Raji (cell line): ENCODE measurements around the gene GGT5.
"Not testable (repeated sequence)": the region's sequence is repeated elsewhere in the genome, so short reads cannot be mapped to it uniquely, and the experiment has no call there.

Source experiments
- POLR2A ChIP-seq: IDR thresholded peaks from 2 replicates; pipeline ENCODE4 v1.6.1; 2011; ENCODE audit warnings: low read depth, low read length, control low read depth; ENCODE audit not compliant: insufficient read depth

Gene GGT5

DNA sequence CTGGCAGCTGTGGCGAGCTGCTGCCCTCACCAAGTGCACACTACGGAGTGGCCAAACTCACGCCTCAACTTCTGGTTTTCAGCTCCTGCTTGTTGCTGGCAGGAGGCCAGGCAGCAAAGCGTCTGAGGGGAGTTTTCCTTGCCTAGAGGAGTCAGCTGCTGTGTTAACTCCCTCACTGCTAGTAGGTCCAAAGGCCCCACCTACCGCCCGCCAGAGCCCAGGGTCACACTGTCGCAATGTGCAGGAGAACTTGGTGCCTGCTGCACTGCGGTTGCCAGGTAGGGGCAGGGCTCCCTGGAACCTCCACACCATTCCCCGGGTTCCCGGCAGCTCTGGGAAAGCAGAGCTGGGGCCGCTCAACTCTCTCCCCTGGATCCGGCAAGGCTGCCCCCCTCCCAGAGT is at the start of gene GGT5:
Gene GGT5, minus strand, starts transcription at position 53 of the 402 bp plus-strand sequence. CDS start 357 bp downstream, outside the sequence.
- not testable (repeated sequence) for TF ChIP-seq POLR2A

GRCh38 chr22:24291515-24292201 is 46.8 kb upstream of the GGT5 start:
- no peak for TF ChIP-seq POLR2A

GRCh38 chr22:24290459-24290858 is 45.6 kb upstream of the GGT5 start:
- no peak for TF ChIP-seq POLR2A

- TF ChIP-seq POLR2A: no peak
These were observed 44.9 kb upstream of the GGT5 start for GRCh38 chr22:24289741-24290163.

- no peak for TF ChIP-seq POLR2A
These were observed 44.2 kb upstream of the GGT5 start for GRCh38 chr22:24289114-24289513.

DNA sequence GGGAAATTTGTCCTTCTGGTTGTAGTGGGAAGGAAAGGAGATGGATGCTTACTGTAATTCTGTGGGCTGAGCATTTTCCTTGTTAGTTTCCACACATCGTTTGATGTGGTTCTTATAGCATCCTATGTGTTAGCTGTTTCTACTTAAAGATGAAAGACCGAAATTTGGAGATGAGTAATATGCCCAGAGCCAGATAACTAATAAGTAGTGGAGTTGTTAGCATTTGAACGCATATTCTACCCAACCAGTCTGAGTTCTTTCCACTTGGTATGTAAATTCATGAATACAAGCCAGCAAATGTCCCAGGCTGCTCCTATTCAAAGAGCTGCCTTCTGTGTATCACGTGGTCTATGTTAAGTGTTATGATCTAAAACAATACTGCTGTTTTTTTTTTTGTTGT is 40.4 kb upstream of the GGT5 start:
- no peak for TF ChIP-seq POLR2A

GRCh38 chr22:24284747-24285203 is 39.9 kb upstream of the GGT5 start:
- TF ChIP-seq POLR2A: no peak

GRCh38 chr22:24282401-24282800 is 37.5 kb upstream of the GGT5 start:
- TF ChIP-seq POLR2A: no peak

DNA sequence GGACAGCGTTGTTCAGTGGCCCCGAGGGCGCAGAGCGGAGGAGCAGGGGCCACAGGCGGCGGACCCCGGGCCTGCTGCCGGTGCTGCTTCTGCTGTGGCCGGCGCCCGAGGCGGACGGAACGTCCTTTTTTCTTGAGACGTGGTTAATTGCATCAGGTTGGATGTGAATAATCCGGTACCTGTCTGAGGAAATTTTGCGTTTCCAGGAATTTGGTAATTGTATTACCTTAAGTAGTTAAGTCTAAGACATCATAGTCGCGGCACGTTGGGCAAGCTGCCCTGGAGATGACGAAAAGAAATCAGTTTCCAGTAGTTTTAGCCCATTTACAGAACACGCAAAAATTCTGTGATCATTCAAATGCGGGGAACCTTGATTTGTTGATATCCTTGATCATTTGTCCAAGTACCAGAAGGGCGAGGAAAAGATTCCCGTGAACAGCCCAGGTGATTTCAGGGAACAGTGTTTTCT is 26.5 kb upstream of the GGT5 start:
- no peak for TF ChIP-seq POLR2A

DNA sequence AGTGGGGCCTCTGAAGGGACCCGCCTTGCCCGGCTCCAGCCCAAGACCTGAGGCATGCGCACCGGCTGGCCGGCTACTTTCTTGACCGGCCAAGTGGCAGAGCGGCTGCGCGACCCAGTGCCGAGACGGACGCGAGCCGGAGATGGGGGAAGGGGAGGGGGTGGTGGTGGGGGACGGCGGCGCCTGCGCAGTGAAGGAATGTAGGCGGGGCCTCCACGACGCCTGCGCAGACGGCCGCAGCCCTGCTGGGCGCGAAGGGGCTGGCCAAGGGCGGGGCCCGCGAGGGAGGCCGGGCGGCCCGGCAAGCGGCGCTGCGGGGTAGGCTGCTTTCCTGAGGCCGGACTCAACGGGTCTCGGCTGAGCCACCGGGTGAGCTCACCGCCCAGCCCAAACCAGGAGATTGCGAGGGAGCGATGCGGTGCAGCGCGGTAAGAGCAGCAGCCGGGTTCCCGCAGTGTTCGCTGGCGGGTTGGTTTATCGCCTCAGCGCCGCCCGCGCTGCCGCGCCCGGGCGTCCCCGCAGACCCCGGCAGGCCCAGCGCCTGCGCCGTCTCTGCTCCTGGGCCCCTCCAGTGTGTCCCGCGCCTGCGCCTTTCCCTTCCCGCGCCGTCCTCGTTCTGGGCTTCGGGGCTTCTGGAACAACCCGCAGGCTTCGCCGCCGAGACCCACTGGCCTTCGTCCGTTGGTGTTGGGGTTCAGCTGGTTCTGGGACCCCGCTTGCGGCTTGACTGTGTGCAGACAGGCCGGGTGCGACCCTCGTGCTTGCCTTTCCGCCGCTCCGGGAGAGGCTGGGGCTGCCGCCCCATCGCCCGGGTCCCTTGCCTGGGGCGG is 25.9 kb upstream of the GGT5 start, which contains the start of gene SPECC1L:
Gene SPECC1L, plus strand, starts transcription at position 276 of the 830 bp plus-strand sequence. CDS start 31,401 bp downstream, outside the sequence.
- peak; percentile 99 for TF ChIP-seq POLR2A

GRCh38 chr22:24265734-24266133 is 20.9 kb upstream of the GGT5 start:
- TF ChIP-seq POLR2A: no peak

DNA sequence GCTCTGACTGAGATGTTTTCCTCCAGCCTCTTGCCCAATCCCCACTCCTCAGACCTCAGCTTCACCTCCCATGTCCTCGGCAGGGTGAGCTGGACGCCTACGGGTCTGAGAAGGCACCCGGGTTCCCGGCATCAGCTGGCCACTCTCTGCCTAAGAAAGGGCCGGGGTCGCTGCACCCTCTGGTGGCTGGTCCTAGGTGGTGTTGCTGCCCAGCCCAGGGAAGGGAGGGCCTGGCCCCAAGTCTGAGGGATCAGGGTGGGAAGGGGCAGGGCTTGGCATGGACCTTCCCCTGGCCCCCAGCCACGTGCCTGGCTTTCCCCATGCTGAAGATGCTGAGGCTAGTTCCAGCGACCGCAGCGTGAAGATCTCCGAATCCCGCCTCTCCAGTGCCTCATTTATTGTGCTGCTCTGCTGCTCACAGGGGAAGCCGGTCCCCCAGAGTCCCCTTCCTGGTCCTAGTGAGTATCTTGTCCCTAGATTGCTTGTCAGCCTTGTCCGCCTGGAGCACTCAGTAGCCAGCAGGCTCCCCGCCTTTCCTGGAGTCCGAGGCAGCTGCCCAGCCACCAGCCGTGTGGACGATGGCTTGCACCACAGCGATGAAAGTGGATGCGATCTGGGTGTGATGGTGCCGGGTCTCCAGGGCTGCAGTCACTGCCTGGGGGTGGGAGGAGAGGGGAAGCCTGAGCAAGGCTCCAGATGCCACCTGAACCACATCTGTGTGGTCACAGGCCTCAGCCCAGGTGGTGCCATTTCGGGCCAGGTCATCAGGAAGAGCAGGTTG is 2.9 kb upstream of the GGT5 start:
- no peak for TF ChIP-seq POLR2A

GRCh38 chr22:24247011-24247507 is 2.2 kb upstream of the GGT5 start:
- TF ChIP-seq POLR2A: no peak

DNA sequence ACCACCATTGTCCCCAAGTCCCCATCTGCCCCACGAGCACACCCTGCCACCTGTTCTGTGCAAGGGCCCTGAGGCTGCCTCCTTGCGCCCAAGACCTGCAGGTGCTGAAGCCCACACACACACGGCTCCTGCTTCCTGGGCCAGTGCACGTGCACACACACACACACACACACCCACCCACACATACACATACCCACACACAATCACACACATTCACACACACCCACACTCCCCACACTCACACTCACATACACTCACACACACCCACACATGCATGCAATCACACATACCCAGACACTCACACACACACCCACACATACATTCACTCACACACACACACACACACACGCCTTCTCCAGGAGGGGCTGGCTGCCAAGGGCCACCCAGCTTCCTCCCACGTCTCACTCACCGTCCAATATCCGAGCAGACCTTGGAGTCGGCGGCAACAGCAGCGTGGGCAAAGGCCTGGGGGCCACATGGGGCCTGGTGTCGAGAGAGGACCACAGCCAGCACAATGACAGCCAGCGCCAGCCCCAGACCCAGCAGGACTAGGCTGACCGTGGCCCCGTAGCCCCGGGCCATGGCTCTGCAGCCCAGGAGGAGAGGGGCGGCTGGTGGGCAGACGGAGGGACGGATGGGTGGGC is 616 bp downstream of the GGT5 start:
- TF ChIP-seq POLR2A: no peak
